Duodenal mucosa (tissue), 2 donors: Measurements from ENCODE around the gene ANKS1B.
"Not testable (repeated sequence)": the region's sequence is repeated elsewhere in the genome, so short reads cannot be mapped to it uniquely, and the experiment has no call there.

ENCODE experiments used
- H3K27ac ChIP-seq: one replicate; pipeline ENCODE4 v1.7.0; 2013; ENCODE audit warnings: low read depth, low read length
- H3K27me3 ChIP-seq, 2 donors: one replicate each; pipeline ENCODE4 v1.7.0; 2013; ENCODE audit warnings: low read length in 2 of 2, control low read depth in 1 of 2; ENCODE audit not compliant: insufficient read depth in 2 of 2, control insufficient read depth in 1 of 2
- H3K36me3 ChIP-seq, 2 donors: one replicate each; pipeline ENCODE4 v1.7.0; 2013; ENCODE audit warnings: low read length in 2 of 2, control low read depth in 1 of 2; ENCODE audit not compliant: insufficient read depth in 2 of 2, control insufficient read depth in 1 of 2
- H3K4me1 ChIP-seq, 2 donors: one replicate each; pipeline ENCODE4 v1.7.0; 2013; ENCODE audit warnings: low read length in 2 of 2, control low read depth in 1 of 2; ENCODE audit not compliant: insufficient read depth in 2 of 2, control insufficient read depth in 1 of 2
- H3K4me3 ChIP-seq, 2 donors: one replicate each; pipeline ENCODE4 v1.7.0; 2013; ENCODE audit warnings: low read length in 2 of 2, low read depth in 1 of 2
- H3K9ac ChIP-seq, 2 donors: one replicate each; pipeline ENCODE4 v1.7.0; 2013; ENCODE audit warnings: low read length in 2 of 2, low read depth in 1 of 2
- H3K9me3 ChIP-seq, 2 donors: one replicate each; pipeline ENCODE4 v1.7.0; 2013; ENCODE audit warnings: low read length in 2 of 2, control low read depth in 1 of 2; ENCODE audit not compliant: control insufficient read depth in 1 of 2

Gene ANKS1B

GRCh38 chr12:99334285-99335056 lies 650.3 kb downstream of the ANKS1B start:
- Histone ChIP-seq H3K27me3 (no peaks in the 10 kb centered on the region), H3K36me3 (no peaks in the 10 kb centered on the region), H3K9ac (no peak overlapping the region), H3K4me1 (no peaks in the 10 kb centered on the region), H3K4me3 (no peak overlapping the region), H3K9me3 (no peaks in the 10 kb centered on the region), H3K27ac (no peak overlapping the region)

GRCh38 chr12:99332936-99333591 lies 651.7 kb downstream of the ANKS1B start:
- H3K4me1 ChIP-seq, result no peaks in the 10 kb centered on the region
- no peaks in the 10 kb centered on the region for H3K9me3 ChIP-seq
- H3K4me3 ChIP-seq, result no peak overlapping the region
- H3K27me3 ChIP-seq, result no peaks in the 10 kb centered on the region
- H3K36me3 ChIP-seq, result no peaks in the 10 kb centered on the region
- H3K27ac ChIP-seq, result no peak overlapping the region
- no peak overlapping the region for H3K9ac ChIP-seq

GRCh38 chr12:99330216-99330615 lies 654.5 kb downstream of the ANKS1B start:
- Histone ChIP-seq H3K4me1 (no peaks in the 10 kb centered on the region), H3K27me3 (no peaks in the 10 kb centered on the region), H3K36me3 (no peaks in the 10 kb centered on the region), H3K9me3 (no peaks in the 10 kb centered on the region), H3K4me3 (no peak overlapping the region), H3K27ac (no peak overlapping the region), H3K9ac (no peak overlapping the region)

DNA sequence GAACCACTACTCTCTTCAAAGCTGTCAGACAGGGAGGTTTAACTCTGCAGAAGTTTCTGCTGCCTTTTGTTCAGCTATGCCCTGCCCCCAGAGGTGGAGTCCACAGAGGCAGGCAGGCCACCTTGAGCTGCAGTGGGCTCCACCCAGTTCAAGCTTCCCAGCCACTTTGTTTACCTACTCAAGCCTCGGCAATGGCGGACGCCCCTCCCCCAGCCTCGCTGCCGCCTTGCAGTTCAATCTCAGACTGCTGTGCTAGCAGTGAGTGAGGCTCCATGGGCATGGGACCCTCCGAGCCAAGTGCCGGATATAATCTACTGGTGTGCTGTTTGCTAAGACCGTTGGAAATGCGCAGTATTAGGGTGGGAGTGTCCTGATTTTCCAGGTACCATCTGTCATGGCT lies 663.5 kb downstream of the ANKS1B start:
- H3K27ac ChIP-seq, H3K4me3 ChIP-seq, H3K9ac ChIP-seq, H3K27me3 ChIP-seq, H3K36me3 ChIP-seq, H3K9me3 ChIP-seq, H3K4me1 ChIP-seq: not testable (repeated sequence)

DNA sequence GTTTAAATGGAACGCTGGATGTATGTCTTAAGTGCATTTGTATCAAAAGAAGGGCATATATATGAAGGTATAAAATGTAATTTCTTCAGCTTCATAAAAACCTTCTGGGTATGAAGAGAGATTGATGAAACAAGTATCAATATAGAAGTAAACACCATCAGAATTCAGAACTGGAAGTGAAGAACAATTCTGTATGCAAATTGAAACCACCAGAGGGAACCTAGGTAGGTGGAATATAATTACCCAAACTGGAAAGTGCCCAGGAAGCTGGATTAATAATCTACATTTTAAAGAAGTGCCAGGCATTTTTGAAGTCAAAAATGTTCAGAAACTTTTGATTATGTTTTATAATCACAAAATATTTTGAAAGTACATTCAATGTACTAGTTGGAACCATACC lies 673.4 kb downstream of the ANKS1B start:
- Histone ChIP-seq H3K27ac (no peak overlapping the region), H3K4me1 (no peaks in the 10 kb centered on the region), H3K9ac (no peak overlapping the region), H3K27me3 (no peaks in the 10 kb centered on the region), H3K9me3 (peaks cover 0 to 6% of the 10 kb centered on the region in 2 donors), H3K4me3 (no peak overlapping the region), H3K36me3 (no peaks in the 10 kb centered on the region)

DNA sequence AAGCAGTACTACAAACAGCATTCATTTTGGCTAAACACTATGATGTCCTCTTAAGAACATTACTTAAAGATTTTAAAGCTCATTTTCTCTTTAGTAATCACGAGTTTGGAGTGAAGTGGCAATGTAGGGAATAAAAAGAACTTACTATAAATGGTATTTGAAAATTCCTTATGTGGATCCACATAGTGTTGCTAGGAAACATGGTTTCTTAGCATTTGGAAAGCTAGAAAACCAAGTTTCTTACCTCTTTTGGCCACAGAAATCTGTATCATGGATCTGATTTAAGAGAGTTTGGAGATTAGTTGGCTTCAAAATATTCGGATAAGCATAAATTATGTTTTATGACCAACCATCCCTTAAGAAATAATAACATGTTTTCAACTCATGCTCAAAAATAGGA lies 674.9 kb downstream of the ANKS1B start:
- Histone ChIP-seq H3K9me3 (peaks cover 0 to 10% of the 10 kb centered on the region in 2 donors), H3K9ac (no peak overlapping the region), H3K4me1 (no peaks in the 10 kb centered on the region), H3K4me3 (no peak overlapping the region), H3K36me3 (no peaks in the 10 kb centered on the region), H3K27me3 (no peaks in the 10 kb centered on the region), H3K27ac (no peak overlapping the region)

DNA sequence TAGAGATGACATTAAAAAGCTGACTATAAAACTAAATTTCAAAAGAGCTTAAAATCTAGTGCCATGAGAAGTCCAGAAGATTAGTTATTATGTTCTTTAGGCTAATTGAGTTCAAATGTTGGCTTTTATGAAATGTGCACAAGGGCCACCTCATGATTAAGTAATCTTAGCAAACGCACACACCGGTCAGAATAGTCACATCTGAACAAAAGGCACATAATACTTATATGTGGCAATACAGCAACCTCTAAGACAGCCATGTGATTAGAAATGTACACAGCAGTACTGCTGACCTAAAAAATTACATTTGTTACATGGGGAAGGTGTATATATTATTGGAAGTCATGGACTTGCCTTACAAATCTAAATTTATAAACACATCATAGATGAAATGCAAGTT lies 681.9 kb downstream of the ANKS1B start:
- Histone ChIP-seq H3K9me3 (peaks cover 0 to 4% of the 10 kb centered on the region in 2 donors), H3K4me3 (no peak overlapping the region), H3K9ac (no peak overlapping the region), H3K36me3 (no peaks in the 10 kb centered on the region), H3K27me3 (no peaks in the 10 kb centered on the region), H3K4me1 (no peaks in the 10 kb centered on the region), H3K27ac (no peak overlapping the region)

- Histone ChIP-seq H3K4me3 (no peak overlapping the region), H3K9ac (no peak overlapping the region), H3K9me3 (peaks cover 9 to 15% of the 10 kb centered on the region in 2 donors), H3K27ac (no peak overlapping the region), H3K27me3 (no peaks in the 10 kb centered on the region), H3K36me3 (no peaks in the 10 kb centered on the region), H3K4me1 (no peaks in the 10 kb centered on the region)
Measured at GRCh38 chr12:99287136-99287535, 697.6 kb downstream of the ANKS1B start.

DNA sequence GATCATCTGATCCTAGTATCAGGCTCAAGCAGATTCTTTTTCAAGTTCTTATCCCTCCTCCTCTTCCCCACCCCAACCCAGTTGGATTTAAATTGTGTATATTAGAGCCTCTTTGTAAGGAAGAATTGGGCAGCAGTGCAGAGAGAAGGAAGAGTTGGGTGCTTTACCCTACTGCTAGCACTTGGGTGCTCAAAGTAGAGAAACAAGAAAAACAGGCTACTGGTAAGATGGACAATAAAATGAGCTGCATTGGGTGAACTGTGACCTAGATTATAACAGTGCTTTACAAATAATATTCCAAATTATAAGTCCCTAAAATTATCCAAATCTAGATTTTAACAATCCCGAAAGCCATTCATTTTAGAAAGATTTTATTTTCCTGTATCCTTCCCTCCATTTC lies 700.6 kb downstream of the ANKS1B start:
- H3K9me3 ChIP-seq, result peaks cover 3 to 8% of the 10 kb centered on the region in 2 donors

GRCh38 chr12:99282624-99283023 lies 702.1 kb downstream of the ANKS1B start:
- Histone ChIP-seq H3K27ac (no peak overlapping the region), H3K4me3 (no peak overlapping the region), H3K9me3 (peaks cover 3 to 4% of the 10 kb centered on the region in 2 donors), H3K4me1 (no peaks in the 10 kb centered on the region), H3K9ac (no peak overlapping the region), H3K27me3 (no peaks in the 10 kb centered on the region), H3K36me3 (no peaks in the 10 kb centered on the region)

More for the DNA sequence above, 700.6 kb downstream of the ANKS1B start:
- no peak overlapping the region for H3K4me3 ChIP-seq
- no peaks in the 10 kb centered on the region for H3K36me3 ChIP-seq
- no peaks in the 10 kb centered on the region for H3K4me1 ChIP-seq
- H3K27me3 ChIP-seq, result no peaks in the 10 kb centered on the region
- no peak overlapping the region for H3K9ac ChIP-seq
- H3K27ac ChIP-seq, result no peak overlapping the region
